Activated CD4-positive, alpha-beta T cell treated with anti-CD3 and anti-CD28 coated beads, Interleukin-2, amount 10 ng/mL, durations not matched to agents 24 days and 14 days (primary cell): ENCODE measurements around the gene RAB8B. TPM values are rescaled to one million over a fixed set of nuclear protein-coding genes. Genes with fewer than 3 reads are reported as not detected.
"Not testable (repeated sequence)": the region's sequence is repeated elsewhere in the genome, so short reads cannot be mapped to it uniquely, and the experiment has no call there.

Experiments
- DNase-seq: peaks from one replicate; pipeline ENCODE4 v3.0.0; 2022
- H3K27ac Mint-ChIP-seq: one replicate; pipeline ENCODE4 v1.8.0; 2022; ENCODE audit warnings: mild to moderate bottlenecking, mixed read lengths
- H3K27me3 Mint-ChIP-seq: one replicate; pipeline ENCODE4 v1.8.0; 2022; ENCODE audit warnings: mixed read lengths
- H3K36me3 Mint-ChIP-seq: one replicate; pipeline ENCODE4 v1.8.0; 2022; ENCODE audit warnings: low read depth, mild to moderate bottlenecking, mixed read lengths
- H3K4me1 Mint-ChIP-seq: one replicate; pipeline ENCODE4 v1.8.0; 2021; ENCODE audit warnings: mixed read lengths
- H3K4me3 Mint-ChIP-seq: one replicate; pipeline ENCODE4 v1.8.0; 2022; ENCODE audit warnings: mild to moderate bottlenecking, moderate library complexity, mixed read lengths
- H3K9me3 Mint-ChIP-seq: one replicate; pipeline ENCODE4 v1.8.0; 2021; ENCODE audit warnings: mixed read lengths
- intact Hi-C: fragments of 100-400 bp; cut with micrococcal nuclease; formaldehyde crosslinking; loops from one replicate; pipeline ENCODE4 v1.15.1; 2023
- total RNA-seq: library from RNA; stranded (reverse); gene quantifications from 2 replicates; pipeline ENCODE4 v1.2.3, GENCODE V29; 2022

Gene RAB8B
- total RNA-seq, 1 donor from 2014 or later = 186 TPM

DNA sequence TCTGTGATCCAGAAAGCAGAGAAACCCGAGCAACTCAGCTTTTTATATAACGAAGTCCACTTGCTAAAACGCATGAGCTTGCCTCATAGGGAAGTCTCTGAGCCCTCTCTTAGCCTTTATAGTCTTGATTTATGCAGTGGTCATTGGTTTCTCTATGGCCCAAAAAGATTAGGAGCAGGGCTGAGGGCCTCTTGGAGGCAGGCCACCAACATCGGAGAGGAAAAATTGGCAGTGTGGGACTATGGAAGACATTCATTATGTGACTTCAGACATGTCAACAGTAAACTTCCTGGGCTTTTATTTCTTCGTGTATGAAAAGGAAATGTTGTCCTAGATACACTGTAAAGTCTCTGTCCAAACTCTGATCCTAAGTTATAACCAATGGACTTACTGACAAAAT, 13.5 kb downstream of the RAB8B start:
- intact Hi-C loops = no loop called here
- Mint-ChIP-seq H3K27me3 (no peaks in the 10 kb centered on the region), H3K4me1 (peaks cover 71% of the 10 kb centered on the region), H3K9me3 (peaks cover 15% of the 10 kb centered on the region), H3K27ac (peak overlapping the region; percentile 75), H3K4me3 (peak overlapping the region; percentile 25), H3K36me3 (peaks cover 59% of the 10 kb centered on the region)
- DNase-seq = no peak

DNA sequence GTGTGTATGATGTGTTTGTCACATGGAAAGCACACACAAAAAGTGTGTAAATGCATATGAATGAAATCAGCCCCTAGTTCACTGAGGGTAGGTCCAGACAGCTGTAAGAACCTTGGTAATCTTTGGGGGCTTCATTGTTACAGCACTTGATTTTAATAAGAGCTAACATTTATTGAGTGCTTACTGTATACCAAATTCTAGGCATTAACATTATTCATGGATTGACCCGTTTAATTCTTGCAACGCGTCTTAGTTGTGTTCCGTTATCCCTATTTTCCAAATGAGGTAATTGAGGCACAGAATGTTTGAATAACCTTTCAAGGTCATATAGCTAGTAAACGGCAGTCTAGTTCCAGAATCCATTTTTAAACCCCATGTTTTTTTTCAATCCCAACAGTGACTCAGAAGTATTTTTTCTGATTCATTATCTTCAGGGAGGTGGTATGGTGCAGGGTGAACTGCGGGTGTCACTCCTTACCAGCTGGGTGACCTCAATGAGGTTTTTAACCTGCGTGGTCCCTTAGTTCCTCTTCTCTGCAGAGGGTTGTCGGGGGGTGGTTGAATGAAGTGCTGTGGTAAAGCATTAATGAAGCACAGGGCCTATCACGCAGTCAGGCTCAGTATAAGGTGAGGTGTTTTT, 14.2 kb downstream of the RAB8B start:
- H3K4me3 Mint-ChIP-seq = no peak overlapping the region
- DNase-seq = peak; percentile 71
- peaks cover 15% of the 10 kb centered on the region for H3K9me3 Mint-ChIP-seq
- intact Hi-C loops = no loop called here
- peaks cover 70% of the 10 kb centered on the region for H3K4me1 Mint-ChIP-seq
- peak overlapping the region; percentile 4 for H3K27ac Mint-ChIP-seq
- no peaks in the 10 kb centered on the region for H3K27me3 Mint-ChIP-seq
- peaks cover 58% of the 10 kb centered on the region for H3K36me3 Mint-ChIP-seq

DNA sequence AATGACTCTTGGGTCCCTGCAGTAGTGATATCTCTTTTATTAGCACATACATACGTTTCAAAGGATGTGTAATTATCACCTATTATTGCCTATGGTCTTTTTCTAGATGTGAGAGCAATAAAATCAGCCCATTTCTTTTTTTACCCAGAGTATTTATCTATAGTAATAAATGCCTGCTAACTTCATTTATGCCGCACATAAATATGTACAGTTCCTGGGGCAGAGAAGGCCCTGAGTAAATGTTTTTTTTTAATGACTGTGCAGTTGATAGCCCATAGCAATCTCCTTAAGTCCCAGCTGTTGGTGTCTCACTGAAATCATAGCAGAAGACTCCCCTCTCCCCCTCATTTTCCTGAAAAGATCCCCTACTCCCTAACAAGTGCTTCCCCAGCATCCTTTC, 16.7 kb downstream of the RAB8B start:
- H3K36me3 Mint-ChIP-seq = peaks cover 51% of the 10 kb centered on the region
- no peak overlapping the region for H3K4me3 Mint-ChIP-seq
- intact Hi-C loops = no loop called here
- peaks cover 67% of the 10 kb centered on the region for H3K4me1 Mint-ChIP-seq
- H3K27ac Mint-ChIP-seq = no peak overlapping the region
- H3K27me3 Mint-ChIP-seq = no peaks in the 10 kb centered on the region
- H3K9me3 Mint-ChIP-seq = peaks cover 16% of the 10 kb centered on the region
- DNase-seq = no peak

DNA sequence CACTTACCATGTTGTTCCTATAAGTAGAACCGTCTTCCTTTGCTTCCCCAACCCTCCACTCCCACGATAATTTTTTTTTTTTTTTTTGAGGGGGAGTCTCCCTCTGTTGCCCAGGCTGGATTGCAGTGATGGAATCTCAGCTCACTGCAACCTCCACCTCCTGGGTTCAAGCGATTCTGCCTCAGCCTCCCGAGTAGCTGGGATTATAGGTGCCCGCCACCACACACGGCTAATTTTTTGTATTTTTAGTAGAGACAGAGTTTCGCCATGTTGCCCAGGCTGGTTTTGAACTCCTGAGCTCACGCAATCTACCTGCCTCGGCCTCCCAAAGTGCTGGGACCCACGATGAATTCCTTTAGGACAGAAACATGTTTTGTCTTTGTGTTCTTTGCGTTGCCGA, 19.4 kb downstream of the RAB8B start:
- Mint-ChIP-seq H3K4me1 (peaks cover 69% of the 10 kb centered on the region), H3K4me3 (peak overlapping the region; percentile 10), H3K27ac (peak overlapping the region; percentile 30), H3K36me3 (peaks cover 47% of the 10 kb centered on the region), H3K9me3 (peaks cover 14% of the 10 kb centered on the region)
- H3K27me3 Mint-ChIP-seq, intact Hi-C loops, DNase-seq: not testable (repeated sequence)

DNA sequence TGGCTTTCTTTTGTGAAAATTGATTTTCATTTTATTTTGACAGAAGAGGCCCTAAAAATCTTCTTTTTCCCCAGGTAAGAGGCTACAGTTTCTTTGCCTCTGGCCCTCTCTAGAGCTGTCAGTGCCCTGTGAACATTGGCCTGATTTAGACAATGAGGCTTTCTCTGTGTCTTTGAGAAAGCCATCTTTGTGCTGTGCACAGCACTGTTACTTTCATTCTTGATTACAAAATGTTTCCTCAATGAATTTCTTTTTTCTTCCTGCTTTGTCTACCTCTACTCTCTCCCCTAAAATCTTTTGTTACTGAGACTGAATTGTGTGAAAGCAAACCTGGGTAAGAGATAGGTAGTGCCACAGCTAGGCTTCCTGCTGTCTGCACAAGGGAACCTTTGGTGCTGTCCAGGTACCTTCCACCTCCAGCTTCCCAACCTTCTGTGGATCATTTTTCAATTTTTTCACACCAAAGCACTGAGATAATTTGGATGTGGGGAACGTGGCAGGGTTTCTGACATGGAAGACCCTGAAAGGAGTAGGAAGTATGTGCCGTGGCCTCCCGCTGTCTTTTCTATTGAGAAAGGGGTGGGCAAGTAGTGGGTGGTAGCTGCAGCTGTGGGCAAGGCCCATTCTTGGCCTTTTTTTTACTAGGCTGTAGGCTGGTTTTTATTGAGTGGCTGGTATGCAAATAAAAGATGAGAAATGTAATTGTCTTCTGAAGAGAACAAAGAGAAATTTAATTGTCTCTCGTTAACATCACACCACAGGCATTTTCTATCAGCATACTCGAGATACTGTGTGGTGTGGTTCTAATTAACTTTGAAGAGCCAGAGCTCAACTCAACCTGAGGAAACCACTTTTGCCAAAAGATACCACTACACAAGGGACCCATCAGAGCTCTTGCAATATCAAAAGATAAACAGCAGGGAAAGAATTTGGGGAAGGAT, 21.0 kb downstream of the RAB8B start:
- H3K27ac Mint-ChIP-seq = peak overlapping the region; percentile 94
- intact Hi-C loops = loop anchor here (2.0 to 5.0 kb wide), 3 partner anchors 37 to 292 kb away; partner anchors contain the start of genes RPS27L and USP3
- H3K27me3 Mint-ChIP-seq = no peaks in the 10 kb centered on the region
- H3K36me3 Mint-ChIP-seq = peaks cover 52% of the 10 kb centered on the region
- peak overlapping the region; percentile 56 for H3K4me3 Mint-ChIP-seq
- peaks cover 78% of the 10 kb centered on the region for H3K4me1 Mint-ChIP-seq
- H3K9me3 Mint-ChIP-seq = peaks cover 14% of the 10 kb centered on the region
- DNase-seq = no peak

DNA sequence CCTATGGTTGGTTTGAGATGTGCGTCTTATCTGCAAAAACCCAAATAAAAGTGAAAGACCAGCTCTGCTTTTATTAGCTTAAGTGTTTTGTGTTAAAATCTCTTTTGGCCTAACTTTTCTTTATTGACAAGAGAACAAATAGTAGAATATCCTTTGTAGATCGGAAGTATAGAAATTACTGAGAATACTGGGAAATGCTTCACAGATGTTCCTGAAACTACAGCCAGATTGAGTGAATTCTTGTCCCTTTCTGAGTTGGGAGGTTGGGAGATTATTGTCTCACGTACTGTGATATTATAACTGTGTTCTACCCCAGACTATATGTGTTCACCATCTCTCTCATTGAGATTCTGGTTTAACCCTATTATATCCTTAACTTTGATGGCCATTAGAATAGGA, 21.7 kb downstream of the RAB8B start:
- Mint-ChIP-seq H3K4me1 (peaks cover 76% of the 10 kb centered on the region), H3K27me3 (no peaks in the 10 kb centered on the region), H3K4me3 (peak overlapping the region; percentile 56), H3K27ac (peak overlapping the region; percentile 94), H3K36me3 (peaks cover 54% of the 10 kb centered on the region), H3K9me3 (peaks cover 14% of the 10 kb centered on the region)
- DNase-seq = no peak
- intact Hi-C loops = loop anchor here (2.0 to 5.0 kb wide), 3 partner anchors 36 to 291 kb away; partner anchors contain the start of genes RPS27L and USP3

DNA sequence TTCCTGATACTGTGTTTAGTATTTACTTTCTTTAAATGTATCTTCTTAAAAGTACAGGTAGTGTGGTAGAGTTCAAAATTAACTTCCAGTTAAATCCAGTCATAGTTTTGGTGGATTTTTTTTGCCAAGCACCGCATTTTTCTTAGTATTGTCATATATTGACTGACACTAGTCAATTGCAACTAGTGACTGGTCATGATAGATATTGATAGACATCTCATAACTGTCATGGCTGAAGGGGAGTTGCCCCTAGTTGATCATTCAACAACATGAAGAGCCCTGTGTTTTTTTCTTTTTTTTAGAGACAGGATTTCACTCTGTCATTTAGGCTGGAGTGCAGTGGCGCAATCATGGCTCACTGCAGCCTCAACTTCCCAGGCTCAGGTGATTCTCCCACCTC, 22.1 kb downstream of the RAB8B start:
- Mint-ChIP-seq H3K9me3 (peaks cover 12% of the 10 kb centered on the region), H3K27me3 (no peaks in the 10 kb centered on the region), H3K4me3 (peak overlapping the region; percentile 56), H3K27ac (peak overlapping the region; percentile 94), H3K36me3 (peaks cover 50% of the 10 kb centered on the region), H3K4me1 (peaks cover 72% of the 10 kb centered on the region)
- intact Hi-C loops = loop anchor here (2.0 to 5.0 kb wide), 3 partner anchors 36 to 291 kb away; partner anchors contain the start of genes RPS27L and USP3
- no peak for DNase-seq

DNA sequence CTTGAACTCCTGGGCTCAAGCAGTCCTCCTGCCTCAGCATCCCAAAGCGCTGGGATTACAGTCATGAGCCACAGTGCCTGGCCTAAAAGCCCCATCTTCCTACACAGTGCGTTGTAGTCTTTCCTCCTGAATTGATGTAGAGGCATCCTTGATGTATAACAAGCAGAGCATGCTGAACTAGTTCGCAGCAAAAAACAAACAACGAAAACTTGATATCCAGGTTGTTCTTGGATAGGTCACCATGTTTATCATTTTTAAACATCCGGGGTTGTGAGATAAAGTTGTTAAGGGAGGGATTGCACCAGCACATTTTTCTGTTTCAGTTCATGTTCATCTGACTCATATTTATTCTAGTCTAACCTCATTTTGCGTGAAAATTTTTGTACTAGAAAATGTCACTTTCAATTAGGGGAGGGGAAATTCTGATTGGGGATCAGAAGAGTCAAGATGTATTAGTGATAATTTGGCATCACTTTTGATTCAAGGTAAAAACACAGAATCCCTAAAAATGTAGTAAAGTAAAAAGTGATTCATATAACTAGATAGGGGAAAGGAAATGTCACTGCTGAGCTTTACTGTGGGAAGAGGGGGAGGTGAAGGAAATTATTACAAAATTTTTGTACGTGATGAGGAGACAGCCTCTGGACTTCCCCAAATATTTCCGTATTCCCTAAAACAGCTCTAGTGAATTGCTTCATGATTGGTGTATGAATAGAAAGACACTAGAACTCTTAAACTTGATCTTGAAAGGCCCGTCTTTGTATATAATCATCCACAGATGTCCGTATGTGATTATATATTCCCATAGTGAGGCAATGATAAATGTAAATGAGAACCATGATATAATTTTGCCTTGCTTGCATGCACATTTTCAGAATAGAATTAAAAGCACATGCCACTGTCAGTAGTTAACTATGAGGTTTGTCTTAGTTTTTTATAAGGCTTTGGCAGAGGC, 22.9 kb downstream of the RAB8B start:
- H3K4me1 Mint-ChIP-seq = peaks cover 64% of the 10 kb centered on the region
- intact Hi-C loops = loop anchor here (1.0 to 5.0 kb wide), 7 partner anchors 13 to 290 kb away; partner anchors contain the start of gene USP3
- peak overlapping the region; percentile 94 for H3K27ac Mint-ChIP-seq
- H3K4me3 Mint-ChIP-seq = peak overlapping the region; percentile 56
- peaks cover 5% of the 10 kb centered on the region for H3K9me3 Mint-ChIP-seq
- no peak for DNase-seq
- H3K36me3 Mint-ChIP-seq = peaks cover 47% of the 10 kb centered on the region
- H3K27me3 Mint-ChIP-seq = no peaks in the 10 kb centered on the region

DNA sequence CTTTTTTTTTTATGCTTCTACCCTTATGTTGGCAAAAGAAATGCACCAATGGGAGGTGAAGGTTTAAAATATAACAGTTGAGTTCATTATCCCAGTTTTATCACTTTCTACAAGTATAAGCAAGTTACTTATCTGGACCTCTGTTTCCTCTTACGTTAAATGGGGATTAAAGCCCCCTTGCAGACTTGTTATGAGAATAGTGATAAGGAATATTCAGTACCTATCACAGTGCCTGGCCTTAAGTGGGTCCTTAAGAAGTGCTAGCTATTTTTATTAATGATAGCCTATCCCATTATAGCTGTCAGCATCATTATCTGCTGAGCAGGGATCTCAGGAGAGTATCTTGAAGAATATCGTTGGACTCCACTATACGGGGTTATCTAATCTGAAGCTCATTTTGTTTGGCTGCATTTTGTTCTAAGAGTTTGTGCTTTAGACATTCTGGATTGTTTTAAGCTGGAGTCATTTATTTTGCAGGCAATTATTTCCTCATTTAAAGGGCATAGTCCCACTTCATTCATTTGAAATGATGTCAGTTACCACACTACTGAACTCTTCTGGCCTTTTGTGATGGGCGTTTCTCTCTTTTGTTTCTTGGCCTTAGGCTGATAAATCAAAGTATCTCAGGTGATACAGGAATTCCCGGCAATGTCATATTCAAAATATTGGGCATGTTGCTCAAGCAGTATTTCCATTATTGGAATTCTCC, 28.8 kb downstream of the RAB8B start:
- H3K27me3 Mint-ChIP-seq = no peaks in the 10 kb centered on the region
- peak overlapping the region; percentile 72 for H3K27ac Mint-ChIP-seq
- H3K9me3 Mint-ChIP-seq = no peaks in the 10 kb centered on the region
- intact Hi-C loops = no loop called here
- no peak for DNase-seq
- H3K4me3 Mint-ChIP-seq = no peak overlapping the region
- H3K4me1 Mint-ChIP-seq = peaks cover 52% of the 10 kb centered on the region
- H3K36me3 Mint-ChIP-seq = peaks cover 56% of the 10 kb centered on the region

DNA sequence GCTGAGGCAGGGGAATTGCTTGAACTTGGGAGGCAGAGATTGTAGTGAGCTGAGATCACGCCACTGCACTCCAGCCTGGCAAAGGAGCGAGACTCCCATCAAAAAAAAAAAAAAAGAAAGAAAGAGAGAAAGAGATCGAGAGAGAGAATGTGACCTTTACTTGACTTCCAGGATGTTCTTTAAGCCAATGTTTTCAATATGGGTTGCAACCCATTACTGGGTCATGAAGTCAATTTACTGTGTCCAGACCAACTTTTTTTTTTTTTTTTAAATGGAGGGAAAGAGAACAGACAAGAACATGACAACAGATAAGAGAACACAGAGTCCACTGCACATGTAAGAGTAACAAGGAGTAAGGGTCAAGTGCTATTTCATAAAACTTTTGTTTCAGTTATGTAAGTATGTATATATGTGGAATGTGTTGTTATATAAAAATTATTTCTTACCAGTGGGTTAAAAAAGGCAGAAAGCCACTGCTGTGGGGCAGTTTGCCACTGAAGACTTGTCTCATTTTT, 29.8 kb downstream of the RAB8B start:
- Mint-ChIP-seq H3K27me3 (no peaks in the 10 kb centered on the region), H3K4me3 (no peak overlapping the region), H3K27ac (no peak overlapping the region)

DNA sequence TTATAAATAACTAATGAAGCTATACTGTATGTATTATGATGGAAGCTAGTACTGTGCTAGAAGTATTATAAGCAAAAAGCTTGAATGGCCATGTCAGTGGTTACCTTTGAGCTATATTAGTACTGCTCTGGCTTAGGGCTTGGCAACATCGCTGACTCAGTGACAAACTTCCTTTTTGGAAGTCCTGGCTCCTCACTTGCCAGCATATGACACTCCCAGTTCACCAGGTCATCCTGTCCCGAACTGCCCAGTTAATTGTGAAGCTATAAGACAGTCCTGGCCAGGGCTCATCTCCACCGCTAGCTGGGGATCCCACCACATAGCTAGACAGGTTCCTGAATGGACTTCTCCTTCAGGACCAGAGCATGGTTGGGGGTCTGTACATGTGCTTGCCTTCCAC, 31.9 kb downstream of the RAB8B start:
- intact Hi-C loops = no loop called here
- no peak for DNase-seq
- H3K9me3 Mint-ChIP-seq = no peaks in the 10 kb centered on the region
- H3K4me3 Mint-ChIP-seq = no peak overlapping the region
- peaks cover 42% of the 10 kb centered on the region for H3K4me1 Mint-ChIP-seq
- no peaks in the 10 kb centered on the region for H3K27me3 Mint-ChIP-seq
- H3K27ac Mint-ChIP-seq = no peak overlapping the region
- H3K36me3 Mint-ChIP-seq = peaks cover 60% of the 10 kb centered on the region

More for the DNA sequence above, 29.8 kb downstream of the RAB8B start:
- DNase-seq = no peak
- no peaks in the 10 kb centered on the region for H3K9me3 Mint-ChIP-seq
- H3K4me1 Mint-ChIP-seq = peaks cover 45% of the 10 kb centered on the region
- peaks cover 56% of the 10 kb centered on the region for H3K36me3 Mint-ChIP-seq
- intact Hi-C loops = no loop called here

DNA sequence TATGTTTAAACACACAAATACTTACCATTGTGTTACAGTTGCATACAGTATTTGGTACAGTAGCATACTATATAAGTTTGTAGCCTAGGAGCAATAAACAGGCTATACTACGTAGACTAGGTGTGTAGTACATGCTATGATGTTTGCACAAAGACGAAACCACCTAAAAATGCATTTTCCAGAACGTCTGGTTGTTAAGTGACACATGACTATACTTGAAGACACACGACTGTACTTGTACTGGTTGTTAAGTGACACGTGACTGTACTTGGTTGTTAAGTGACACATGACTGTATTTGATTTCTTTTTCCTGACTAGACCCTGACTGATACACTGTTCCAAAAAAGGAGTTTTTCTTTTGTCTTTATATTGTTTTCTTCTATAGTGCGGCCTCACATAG, 34.1 kb downstream of the RAB8B start:
- intact Hi-C loops = no loop called here
- Mint-ChIP-seq H3K4me3 (no peak overlapping the region), H3K4me1 (peaks cover 50% of the 10 kb centered on the region), H3K9me3 (no peaks in the 10 kb centered on the region), H3K36me3 (peaks cover 55% of the 10 kb centered on the region), H3K27ac (no peak overlapping the region), H3K27me3 (no peaks in the 10 kb centered on the region)
- no peak for DNase-seq
